HCT116 (cell line): ENCODE measurements around the gene SLC38A8. TPM values are rescaled to one million over a fixed set of nuclear protein-coding genes. Genes with fewer than 3 reads are reported as not detected.

ENCODE experiments used
- ATAC-seq: fragments of 200-7000 bp; cut with Tn5 transposase; 2 replicates; pipeline ENCODE4 v1.9.1; 2020; ENCODE audit warnings: mild to moderate bottlenecking, moderate library complexity
- BruUV-seq: library from RNA; stranded (reverse); fragments of 400-500 nt; replicated peaks from 2 replicates; lab custom pipeline; 2021; lab: Mats Ljungman, UMichigan
- CTCF ChIA-PET: fragments of 300-600 bp; sonication (Branson Sonifier 250); formaldehyde crosslinking; loops from one replicate; lab custom pipeline; 2021; ENCODE audit warnings: antibody characterized with exemption; lab: Charles Lee
- POLR2A ChIA-PET: fragments of 300-600, 350-600 bp; sonication (Branson Sonifier 250); formaldehyde crosslinking; loops from one replicate; lab custom pipeline; 2021; ENCODE audit warnings: antibody characterized with exemption; lab: Charles Lee
- RAD21 ChIA-PET, 2 experiments: fragments of 300-600 bp; sonication (Branson Sonifier 250); formaldehyde crosslinking; loops; one replicate each; lab custom pipeline; 2023; ENCODE audit warnings: low total read pairs in 2 of 2; ENCODE audit not compliant: uncharacterized antibody in 2 of 2, unreplicated experiment in 2 of 2, low non-redundant PET in 1 of 2; lab: Charles Lee
- DNase-seq: peaks from one replicate; pipeline ENCODE4 v3.0.0-alpha.2; 2010; ENCODE audit warnings: low read depth, low spot score
- H2AFZ ChIP-seq: fragments of 200-600 bp; shearing (Covaris generic), sonication (generic); 2 replicates; pipeline ENCODE4 v1.6.1; 2017; ENCODE audit warnings: low read depth, mixed run types, mixed read lengths, antibody characterized with exemption, low read length; ENCODE audit not compliant: poor library complexity, severe bottlenecking
- H3K27ac ChIP-seq: 2 replicates; pipeline ENCODE4 v1.5.1; 2012; ENCODE audit warnings: low read depth, low read length
- H3K27me3 ChIP-seq: fragments of 200-600 bp; sonication (generic); 2 replicates; pipeline ENCODE4 v1.6.1; 2016; ENCODE audit warnings: mixed run types, low read length, mixed read lengths; ENCODE audit not compliant: insufficient read depth
- H3K36me3 ChIP-seq, 2 experiments: fragments of 200-500 bp in 1 of 2; fragments of 200-600 bp in 1 of 2; sonication (Bioruptor generic) in 1 of 2; sonication (generic) in 1 of 2; 2 replicates each; pipeline versions ENCODE4 v1.5.1 to v1.6.1; 2014 to 2016; ENCODE audit warnings: low read length in 2 of 2, inconsistent platforms in 1 of 2, mixed read lengths in 1 of 2, mixed run types in 1 of 2; ENCODE audit not compliant: insufficient read depth in 2 of 2, control insufficient read depth in 1 of 2
- H3K4me1 ChIP-seq, 2 experiments: fragments of 200-600 bp in 1 of 2; sonication (generic) in 1 of 2; 2 replicates each; pipeline versions ENCODE4 v1.5.1 to v1.6.1; 2012 to 2017; ENCODE audit warnings: low read length in 2 of 2, inconsistent platforms in 1 of 2, mild to moderate bottlenecking in 1 of 2, mixed read lengths in 1 of 2, mixed run types in 1 of 2, moderate library complexity in 1 of 2; ENCODE audit not compliant: insufficient read depth in 2 of 2, control insufficient read depth in 1 of 2
- H3K4me2 ChIP-seq: fragments of 200-600 bp; sonication (generic); 2 replicates; pipeline ENCODE4 v1.6.1; 2017; ENCODE audit warnings: mixed run types, low read length, mixed read lengths
- H3K4me3 ChIP-seq, 2 experiments: fragments of 200-600 bp in 1 of 2; sonication (generic) in 1 of 2; replicated peaks in 1 of 2; 2 replicates each; pipeline ENCODE4 v1.5.1; 2011 to 2016; ENCODE audit warnings: low read length in 2 of 2, control low read depth in 1 of 2, low read depth in 1 of 2, mild to moderate bottlenecking in 1 of 2, mixed read lengths in 1 of 2, mixed run types in 1 of 2
- H3K79me2 ChIP-seq: fragments of 200-600 bp; sonication (generic); 2 replicates; pipeline ENCODE4 v1.6.1; 2017; ENCODE audit warnings: mild to moderate bottlenecking, mixed run types, low read length, moderate library complexity, mixed read lengths; ENCODE audit not compliant: insufficient read depth
- H3K9ac ChIP-seq: fragments of 200-600 bp; sonication (generic); 2 replicates; pipeline ENCODE4 v1.6.1; 2016; ENCODE audit warnings: low read length, mixed read lengths
- H3K9me2 ChIP-seq: fragments of 200-600 bp; sonication (generic), shearing (Covaris generic); 2 replicates; pipeline ENCODE4 v1.6.1; 2017; ENCODE audit warnings: mixed run types, mild to moderate bottlenecking, moderate library complexity; ENCODE audit not compliant: insufficient read depth
- H3K9me3 ChIP-seq, 2 experiments: fragments of 200-500 bp in 1 of 2; fragments of 200-600 bp in 1 of 2; sonication (Bioruptor generic) in 1 of 2; sonication (generic) in 1 of 2; 2 replicates each; pipeline ENCODE4 v1.6.1; 2014 to 2017; ENCODE audit warnings: low read length in 2 of 2, mixed read lengths in 2 of 2, inconsistent platforms in 1 of 2, low read depth in 1 of 2, mild to moderate bottlenecking in 1 of 2, mixed run types in 1 of 2, moderate library complexity in 1 of 2; ENCODE audit not compliant: control insufficient read depth in 1 of 2, insufficient read depth in 1 of 2
- H4K20me1 ChIP-seq: fragments of 200-600 bp; sonication (generic), shearing (Covaris generic); 2 replicates; pipeline ENCODE4 v1.6.1; 2017; ENCODE audit warnings: mixed run types, mild to moderate bottlenecking, moderate library complexity; ENCODE audit not compliant: insufficient read depth
- CBX3 ChIP-seq: IDR thresholded peaks from 2 replicates; pipeline ENCODE4 v1.6.1; 2012; ENCODE audit warnings: low read depth
- CEBPB ChIP-seq: IDR thresholded peaks from 2 replicates; pipeline ENCODE4 v1.6.1; 2012; ENCODE audit warnings: low read depth
- EGR1 ChIP-seq: IDR thresholded peaks from 2 replicates; pipeline ENCODE4 v1.6.1; 2012; ENCODE audit warnings: low read depth
- ELF1 ChIP-seq: IDR thresholded peaks from 2 replicates; pipeline ENCODE4 v1.6.1; 2012; ENCODE audit warnings: low read depth, borderline replicate concordance
- EZH2 ChIP-seq: fragments of 200-600 bp; sonication (generic); IDR thresholded peaks from 2 replicates; pipeline ENCODE4 v1.6.1; 2017; ENCODE audit warnings: antibody characterized with exemption, mixed run types
- FOSL1 ChIP-seq: IDR thresholded peaks from 2 replicates; pipeline ENCODE4 v1.6.1; 2012; ENCODE audit warnings: low read depth
- JUND ChIP-seq: IDR thresholded peaks from 2 replicates; pipeline ENCODE4 v1.6.1; 2012
- MAX ChIP-seq: IDR thresholded peaks from 2 replicates; pipeline ENCODE4 v1.6.1; 2012
- POLR2AphosphoS5 ChIP-seq: IDR thresholded peaks from 2 replicates; pipeline ENCODE4 v1.6.1; 2011; ENCODE audit warnings: mild to moderate bottlenecking, low read depth, low read length, moderate library complexity
- RAD21 ChIP-seq: IDR thresholded peaks from 2 replicates; pipeline ENCODE4 v1.6.1; 2012; ENCODE audit warnings: low read depth, mild to moderate bottlenecking
- REST ChIP-seq: IDR thresholded peaks from 2 replicates; pipeline ENCODE4 v1.6.1; 2012; ENCODE audit warnings: low read depth
- SIN3A ChIP-seq: IDR thresholded peaks from 2 replicates; pipeline ENCODE4 v1.6.1; 2012; ENCODE audit warnings: low read depth
- SRF ChIP-seq: IDR thresholded peaks from 2 replicates; pipeline ENCODE4 v1.6.1; 2012; ENCODE audit warnings: low read depth
- YY1 ChIP-seq: IDR thresholded peaks from 2 replicates; pipeline ENCODE4 v1.6.1; 2011; ENCODE audit warnings: low read length, low read depth, moderate library complexity, mild to moderate bottlenecking; ENCODE audit not compliant: insufficient replicate concordance; ENCODE audit errors: extremely low read depth
- ZBTB33 ChIP-seq: IDR thresholded peaks from 2 replicates; pipeline ENCODE4 v1.6.1; 2011; ENCODE audit warnings: mild to moderate bottlenecking, low read length, moderate library complexity; ENCODE audit not compliant: insufficient replicate concordance; ENCODE audit errors: extremely low read depth
- ZFX ChIP-seq: fragments of 450-650 bp; IDR thresholded peaks from 2 replicates; pipeline ENCODE4 v1.6.1; 2017
- ZNF274 ChIP-seq: fragments of 200-500 bp; sonication (Bioruptor generic); IDR thresholded peaks from 2 replicates; pipeline ENCODE4 v1.6.1; 2014; ENCODE audit warnings: mild to moderate bottlenecking, low read depth, low read length, inconsistent platforms
- intact Hi-C: fragments of 100-400 bp; cut with micrococcal nuclease; formaldehyde crosslinking; loops from 2 replicates; pipeline ENCODE4 v1.10.0; 2022
- total RNA-seq: library from RNA; stranded (reverse); gene quantifications from one replicate; pipeline ENCODE4 v1.2.1, GENCODE V29; 2021; ENCODE audit not compliant: unreplicated experiment

The SLC38A8 gene
- total RNA-seq, 1 experiment from 2014 or later, result not detected

- TF ChIP-seq ELF1 (no peak), SRF (no peak), JUND (no peak), ZFX (no peak), CBX3 (no peak), FOSL1 (no peak), YY1 (no peak), ZNF274 (no peak), EGR1 (no peak)
These were observed 79.1 kb downstream of the SLC38A8 start (continued) for GRCh38 chr16:83963277-83964119.

GRCh38 chr16:83961591-83961990 is 81.0 kb downstream of the SLC38A8 start:
- Histone ChIP-seq H3K9me2 (no peaks in the 10 kb centered on the region), H3K27me3 (no peaks in the 10 kb centered on the region), H3K36me3 (peaks cover 7 to 17% of the 10 kb centered on the region in 2 experiments; a peak in 1 of 4 replicates), H4K20me1 (no peaks in the 10 kb centered on the region), H3K79me2 (no peaks in the 10 kb centered on the region), H3K27ac (no peak overlapping the region), H3K4me1 (no peaks in the 10 kb centered on the region; a peak in 1 of 4 replicates), H3K4me2 (no peak overlapping the region), H3K9ac (no peak overlapping the region), H3K4me3 (no peak overlapping the region), H3K9me3 (no peaks in the 10 kb centered on the region), H2AFZ (no peak overlapping the region)
- CTCF ChIA-PET, result interaction anchor here (1.4 kb wide), 1 partner anchor 8 kb away, joined by 3 read pairs; the partner anchor contains the start of gene OSGIN1
- BruUV-seq, result no TSS peak
- DNase-seq (no peak), ATAC-seq (no peak)
- RAD21 ChIA-PET, result no interaction called here
- POLR2A ChIA-PET, result interaction anchor here (1.8 kb wide), 1 partner anchor 8 kb away, joined by 4 read pairs; no protein-coding TSS in a partner anchor
- intact Hi-C loops, result no loop called here
- TF ChIP-seq JUND (no peak), REST (no peak), ZBTB33 (no peak), EZH2 (no peak), SRF (no peak), ZNF274 (no peak), RAD21 (no peak), CEBPB (no peak), SIN3A (no peak), POLR2AphosphoS5 (no peak), ZFX (no peak), ELF1 (no peak), CBX3 (no peak), MAX (no peak)
